Measurements from ENCODE around the gene THBD. TPM values are rescaled to one million over a fixed set of nuclear protein-coding genes. Genes with fewer than 3 reads are reported as not detected.
"Not testable (repeated sequence)": the region's sequence is repeated elsewhere in the genome, so short reads cannot be mapped to it uniquely, and the experiment has no call there.

The THBD gene
- total RNA-seq, 1 experiment from 2014 or later: 0.04 TPM

- no peak for DNase-seq (ENCODE audit: low spot score)
Observed at GRCh38 chr20:23035731-23036130, 13.7 kb downstream of the THBD start.

GRCh38 chr20:23034721-23035671 lies 14.5 kb downstream of the THBD start, which contains the start of gene SSTR4:
Gene SSTR4 (plus strand): TSS chr20:23035312. CDS start chr20:23035484, 172 bp downstream.
- DNase-seq (ENCODE audit: low spot score): no peak

- DNase-seq (ENCODE audit: low spot score): no peak
Observed at GRCh38 chr20:23033918-23034317, 15.6 kb downstream of the THBD start.

- no peak for DNase-seq (ENCODE audit: low spot score)
Observed at GRCh38 chr20:23032750-23033078, 16.8 kb downstream of the THBD start.

GRCh38 chr20:23032056-23032749 lies 17.3 kb downstream of the THBD start:
- no peak for DNase-seq (ENCODE audit: low spot score)

GRCh38 chr20:23031346-23031745 lies 18.1 kb downstream of the THBD start:
- DNase-seq (ENCODE audit: low spot score): no peak

- no peak for DNase-seq (ENCODE audit: low spot score)
Observed at GRCh38 chr20:23029324-23029723, 20.1 kb downstream of the THBD start.

GRCh38 chr20:23028392-23028791 lies 21.1 kb downstream of the THBD start:
- DNase-seq (ENCODE audit: low spot score): no peak

- no peak for DNase-seq (ENCODE audit: low spot score)
Observed at GRCh38 chr20:23027721-23028120, 21.8 kb downstream of the THBD start.

GRCh38 chr20:23025503-23025902 lies 24.0 kb downstream of the THBD start:
- DNase-seq (ENCODE audit: low spot score): not testable (repeated sequence)

- DNase-seq (ENCODE audit: low spot score): no peak
Observed at GRCh38 chr20:23024701-23025100, 24.8 kb downstream of the THBD start.

- DNase-seq (ENCODE audit: low spot score): no peak
Observed at GRCh38 chr20:23023621-23024177, 25.8 kb downstream of the THBD start.

GRCh38 chr20:23022849-23023248 lies 26.6 kb downstream of the THBD start:
- DNase-seq (ENCODE audit: low spot score): peak; percentile 50

- DNase-seq (ENCODE audit: low spot score): no peak
Observed at GRCh38 chr20:23021951-23022350, 27.5 kb downstream of the THBD start.

- DNase-seq (ENCODE audit: low spot score): no peak
Observed at GRCh38 chr20:23021541-23021940, 27.9 kb downstream of the THBD start.

GRCh38 chr20:23020230-23021018 lies 29.0 kb downstream of the THBD start:
- no peak for DNase-seq (ENCODE audit: low spot score)

GRCh38 chr20:23019403-23019802 lies 30.1 kb downstream of the THBD start:
- no peak for DNase-seq (ENCODE audit: low spot score)

- no peak for DNase-seq (ENCODE audit: low spot score)
Observed at GRCh38 chr20:23018941-23019340, 30.5 kb downstream of the THBD start.

- DNase-seq (ENCODE audit: low spot score): no peak
Observed at GRCh38 chr20:23018432-23018831, 31.0 kb downstream of the THBD start.

GRCh38 chr20:23017516-23017915 lies 32.0 kb downstream of the THBD start:
- DNase-seq (ENCODE audit: low spot score): no peak

- DNase-seq (ENCODE audit: low spot score): no peak
Observed at GRCh38 chr20:23013429-23013828, 36.0 kb downstream of the THBD start.
